Stimulated activated naive CD8-positive, alpha-beta T cell treated with anti-CD3 and anti-CD28 coated beads, Interleukin-15, Interleukin-2, amounts not matched to agents 100 ng/mL and 50 ng/mL, for 24 hours (primary cell): ENCODE results near the gene CIPC.
A peak's percentile ranks its signal among the peaks of the same experiment; 100 is the strongest.

Experiments
- H3K27ac Mint-ChIP-seq: one replicate; pipeline ENCODE4 v1.8.0; 2021; ENCODE audit warnings: mild to moderate bottlenecking, mixed read lengths
- H3K27me3 Mint-ChIP-seq: one replicate; pipeline ENCODE4 v1.8.0; 2021; ENCODE audit warnings: mixed read lengths
- H3K36me3 Mint-ChIP-seq: one replicate; pipeline ENCODE4 v1.8.0; 2021; ENCODE audit warnings: low read depth, mixed read lengths
- H3K4me1 Mint-ChIP-seq: one replicate; pipeline ENCODE4 v1.8.0; 2021; ENCODE audit warnings: low read depth, mixed read lengths
- H3K4me3 Mint-ChIP-seq: one replicate; pipeline ENCODE4 v1.8.0; 2021; ENCODE audit warnings: mild to moderate bottlenecking, mixed read lengths
- H3K9me3 Mint-ChIP-seq: one replicate; pipeline ENCODE4 v1.8.0; 2021; ENCODE audit warnings: mixed read lengths

The CIPC gene

GRCh38 chr14:77141214-77142004 lies 43.4 kb downstream of the CIPC start, which contains the start of gene ZDHHC22:
Gene ZDHHC22 (minus strand): TSS chr14:77141791. CDS start chr14:77139738, 2,053 bp downstream.
- H3K9me3 Mint-ChIP-seq: no peaks in the 10 kb centered on the region
- no peak within 1 kb of the TSS for H3K27ac Mint-ChIP-seq
- peaks cover 79% of the 10 kb centered on the region for H3K27me3 Mint-ChIP-seq
- no peaks in the 10 kb centered on the region for H3K36me3 Mint-ChIP-seq
- H3K4me3 Mint-ChIP-seq: peak within 1 kb of the TSS; percentile 54
- peaks cover 16% of the 10 kb centered on the region for H3K4me1 Mint-ChIP-seq

- Mint-ChIP-seq H3K4me3 (peak overlapping the region; percentile 54), H3K27ac (no peak overlapping the region), H3K27me3 (peaks cover 81% of the 10 kb centered on the region), H3K9me3 (no peaks in the 10 kb centered on the region), H3K4me1 (peaks cover 16% of the 10 kb centered on the region), H3K36me3 (no peaks in the 10 kb centered on the region)
Observed at GRCh38 chr14:77142005-77142800, 44.1 kb downstream of the CIPC start.

- Mint-ChIP-seq H3K4me3 (no peak overlapping the region), H3K27me3 (peaks cover 75% of the 10 kb centered on the region), H3K27ac (no peak overlapping the region), H3K9me3 (no peaks in the 10 kb centered on the region), H3K36me3 (no peaks in the 10 kb centered on the region), H3K4me1 (peaks cover 16% of the 10 kb centered on the region)
Observed at GRCh38 chr14:77143071-77143470, 45.0 kb downstream of the CIPC start.

GRCh38 chr14:77144412-77145115 lies 46.5 kb downstream of the CIPC start:
- no peak overlapping the region for H3K27ac Mint-ChIP-seq
- H3K4me3 Mint-ChIP-seq: no peak overlapping the region
- H3K4me1 Mint-ChIP-seq: peaks cover 8% of the 10 kb centered on the region
- no peaks in the 10 kb centered on the region for H3K9me3 Mint-ChIP-seq
- H3K36me3 Mint-ChIP-seq: no peaks in the 10 kb centered on the region
- H3K27me3 Mint-ChIP-seq: peaks cover 73% of the 10 kb centered on the region

GRCh38 chr14:77145975-77146740 lies 48.1 kb downstream of the CIPC start:
- Mint-ChIP-seq H3K4me3 (no peak overlapping the region), H3K27ac (no peak overlapping the region), H3K36me3 (no peaks in the 10 kb centered on the region), H3K9me3 (no peaks in the 10 kb centered on the region), H3K27me3 (peaks cover 61% of the 10 kb centered on the region), H3K4me1 (no peaks in the 10 kb centered on the region)

- no peak overlapping the region for H3K27ac Mint-ChIP-seq
- no peaks in the 10 kb centered on the region for H3K9me3 Mint-ChIP-seq
- H3K4me3 Mint-ChIP-seq: no peak overlapping the region
- H3K36me3 Mint-ChIP-seq: no peaks in the 10 kb centered on the region
- peaks cover 52% of the 10 kb centered on the region for H3K27me3 Mint-ChIP-seq
- H3K4me1 Mint-ChIP-seq: no peaks in the 10 kb centered on the region
Observed at GRCh38 chr14:77148510-77149231, 50.6 kb downstream of the CIPC start.

- no peaks in the 10 kb centered on the region for H3K36me3 Mint-ChIP-seq
- peaks cover 46% of the 10 kb centered on the region for H3K27me3 Mint-ChIP-seq
Observed at GRCh38 chr14:77151245-77151644, 53.2 kb downstream of the CIPC start.

GRCh38 chr14:77151918-77152588 lies 54.0 kb downstream of the CIPC start:
- no peaks in the 10 kb centered on the region for H3K9me3 Mint-ChIP-seq
- H3K4me1 Mint-ChIP-seq: no peaks in the 10 kb centered on the region
- H3K4me3 Mint-ChIP-seq: no peak overlapping the region
- H3K27ac Mint-ChIP-seq: no peak overlapping the region
- no peaks in the 10 kb centered on the region for H3K36me3 Mint-ChIP-seq
- peaks cover 41% of the 10 kb centered on the region for H3K27me3 Mint-ChIP-seq

More at GRCh38 chr14:77151245-77151644, 53.2 kb downstream of the CIPC start:
- Mint-ChIP-seq H3K4me3 (no peak overlapping the region), H3K9me3 (no peaks in the 10 kb centered on the region), H3K27ac (no peak overlapping the region), H3K4me1 (no peaks in the 10 kb centered on the region)

- Mint-ChIP-seq H3K27ac (no peak overlapping the region), H3K9me3 (no peaks in the 10 kb centered on the region), H3K4me3 (no peak overlapping the region), H3K36me3 (no peaks in the 10 kb centered on the region), H3K4me1 (no peaks in the 10 kb centered on the region), H3K27me3 (peaks cover 47% of the 10 kb centered on the region)
Observed at GRCh38 chr14:77153802-77154201, 55.7 kb downstream of the CIPC start.

- Mint-ChIP-seq H3K4me1 (no peaks in the 10 kb centered on the region), H3K27me3 (peaks cover 48% of the 10 kb centered on the region), H3K9me3 (no peaks in the 10 kb centered on the region), H3K36me3 (no peaks in the 10 kb centered on the region), H3K4me3 (no peak overlapping the region), H3K27ac (no peak overlapping the region)
Observed at GRCh38 chr14:77154421-77154820, 56.4 kb downstream of the CIPC start.

- Mint-ChIP-seq H3K4me3 (no peak overlapping the region), H3K27me3 (peaks cover 48% of the 10 kb centered on the region), H3K27ac (no peak overlapping the region), H3K9me3 (no peaks in the 10 kb centered on the region), H3K36me3 (no peaks in the 10 kb centered on the region), H3K4me1 (no peaks in the 10 kb centered on the region)
Observed at GRCh38 chr14:77155083-77155482, 57.0 kb downstream of the CIPC start.

- no peaks in the 10 kb centered on the region for H3K36me3 Mint-ChIP-seq
- H3K4me3 Mint-ChIP-seq: no peak overlapping the region
- H3K4me1 Mint-ChIP-seq: no peaks in the 10 kb centered on the region
- H3K27me3 Mint-ChIP-seq: peaks cover 58% of the 10 kb centered on the region
- H3K9me3 Mint-ChIP-seq: no peaks in the 10 kb centered on the region
- no peak overlapping the region for H3K27ac Mint-ChIP-seq
Observed at GRCh38 chr14:77157740-77158139, 59.7 kb downstream of the CIPC start.

- no peaks in the 10 kb centered on the region for H3K4me1 Mint-ChIP-seq
- H3K27ac Mint-ChIP-seq: no peak overlapping the region
- no peak overlapping the region for H3K4me3 Mint-ChIP-seq
- no peaks in the 10 kb centered on the region for H3K36me3 Mint-ChIP-seq
- peaks cover 58% of the 10 kb centered on the region for H3K27me3 Mint-ChIP-seq
- H3K9me3 Mint-ChIP-seq: no peaks in the 10 kb centered on the region
Observed at GRCh38 chr14:77158175-77158881, 60.3 kb downstream of the CIPC start.
